Measurements from ENCODE around the gene HAL.
"Not testable (repeated sequence)": the region's sequence is repeated elsewhere in the genome, so short reads cannot be mapped to it uniquely, and the experiment has no call there.

The HAL gene

DNA sequence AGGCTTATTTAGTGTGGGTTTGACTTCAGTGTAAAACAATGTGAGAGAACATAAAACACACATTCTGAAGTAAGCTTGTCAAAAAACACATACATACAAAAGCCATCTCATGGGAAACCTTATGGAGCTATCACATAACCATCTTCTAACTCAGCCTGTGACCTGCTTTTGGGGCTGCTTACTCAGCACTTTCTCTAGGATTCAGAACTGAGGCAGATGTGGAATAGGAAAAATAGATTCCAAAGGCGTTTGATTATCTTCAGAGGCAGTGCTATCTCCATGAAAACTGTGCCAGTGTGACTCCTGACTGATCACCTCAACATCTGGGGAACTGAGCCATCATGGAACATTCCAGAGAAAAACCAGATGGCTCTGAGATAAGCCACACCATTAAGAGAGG lies 13.5 kb downstream of the HAL start:
- no peak overlapping the region for H3K4me3 ChIP-seq (ENCODE audit: low read depth, low read length)
- DNase-seq (ENCODE audit: low read depth): no peak

DNA sequence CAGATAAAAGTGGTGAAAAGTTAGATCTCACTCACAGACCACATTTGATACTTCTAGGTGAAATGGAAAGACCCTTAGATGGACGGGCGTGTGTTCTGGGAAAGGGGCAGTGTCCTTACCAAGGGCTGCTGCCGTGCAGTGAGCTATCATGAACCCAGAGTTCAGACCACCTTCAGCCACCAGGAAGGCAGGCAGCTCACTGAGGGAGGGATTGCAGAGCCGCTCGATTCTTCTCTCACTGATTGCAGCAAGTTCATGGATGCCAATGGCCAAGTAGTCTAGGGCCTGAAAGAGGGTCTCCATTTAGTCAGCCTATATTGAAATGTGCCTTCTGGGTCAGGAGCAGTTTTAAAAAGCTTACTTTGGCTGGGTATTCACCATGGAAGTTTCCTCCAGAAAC lies 15.7 kb downstream of the HAL start:
- H3K4me3 ChIP-seq (ENCODE audit: low read depth, low read length): no peak overlapping the region
- no peak for DNase-seq (ENCODE audit: low read depth)

GRCh38 chr12:95978774-95979173 lies 17.4 kb downstream of the HAL start:
- DNase-seq (ENCODE audit: low read depth): no peak
- H3K4me3 ChIP-seq (ENCODE audit: low read depth, low read length): no peak overlapping the region

GRCh38 chr12:95978351-95978750 lies 17.8 kb downstream of the HAL start:
- DNase-seq (ENCODE audit: low read depth): no peak
- H3K4me3 ChIP-seq (ENCODE audit: low read depth, low read length): no peak overlapping the region

DNA sequence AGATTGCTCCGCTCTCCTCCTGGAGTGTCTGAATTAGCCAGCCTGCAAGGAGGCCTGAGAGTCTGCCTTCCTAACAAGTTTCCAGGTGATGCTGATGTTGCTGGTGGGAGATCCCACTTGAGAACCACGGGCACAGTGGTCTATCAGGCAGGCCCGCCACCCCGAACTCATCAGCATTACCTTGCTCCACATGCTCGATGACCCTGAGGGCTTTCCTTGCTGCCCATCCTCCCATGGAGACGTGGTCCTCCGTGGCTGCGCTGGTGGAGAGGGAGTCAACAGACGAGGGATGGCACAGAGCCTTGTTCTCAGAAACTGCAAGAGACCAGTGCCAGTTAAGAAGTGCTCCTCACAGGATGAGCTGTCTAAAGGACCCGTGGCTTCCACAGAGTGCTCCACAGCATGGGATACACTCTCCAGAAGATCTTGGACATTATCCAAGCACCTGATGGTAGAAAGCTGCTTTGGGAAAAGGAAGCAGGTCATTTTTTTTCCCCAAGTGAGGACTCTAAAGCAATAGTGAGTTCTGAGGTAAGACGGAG lies 18.3 kb downstream of the HAL start:
- H3K4me3 ChIP-seq (ENCODE audit: low read depth, low read length): no peak overlapping the region
- DNase-seq (ENCODE audit: low read depth): no peak

DNA sequence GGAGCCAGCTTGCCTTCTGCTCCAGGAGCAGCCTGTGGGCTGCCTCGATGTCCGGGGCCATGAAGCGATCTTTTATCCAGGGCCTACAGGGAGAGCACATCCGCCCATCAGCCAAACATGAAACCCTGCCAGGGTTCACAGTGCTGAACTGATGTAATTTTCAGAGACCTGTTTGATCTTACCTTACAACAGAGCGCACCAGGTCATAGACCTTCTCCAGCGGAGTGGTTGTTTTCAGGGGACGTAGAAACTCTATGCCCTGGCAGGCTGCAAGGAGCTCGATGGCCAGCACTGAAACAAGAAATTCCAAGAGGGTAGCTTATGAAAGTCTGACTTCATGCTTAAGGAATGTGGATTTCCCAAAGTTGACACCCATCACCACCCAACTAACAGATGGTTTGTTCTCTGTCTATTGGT lies 19.7 kb downstream of the HAL start:
- no peak overlapping the region for H3K4me3 ChIP-seq (ENCODE audit: low read depth, low read length)
- no peak for DNase-seq (ENCODE audit: low read depth)

DNA sequence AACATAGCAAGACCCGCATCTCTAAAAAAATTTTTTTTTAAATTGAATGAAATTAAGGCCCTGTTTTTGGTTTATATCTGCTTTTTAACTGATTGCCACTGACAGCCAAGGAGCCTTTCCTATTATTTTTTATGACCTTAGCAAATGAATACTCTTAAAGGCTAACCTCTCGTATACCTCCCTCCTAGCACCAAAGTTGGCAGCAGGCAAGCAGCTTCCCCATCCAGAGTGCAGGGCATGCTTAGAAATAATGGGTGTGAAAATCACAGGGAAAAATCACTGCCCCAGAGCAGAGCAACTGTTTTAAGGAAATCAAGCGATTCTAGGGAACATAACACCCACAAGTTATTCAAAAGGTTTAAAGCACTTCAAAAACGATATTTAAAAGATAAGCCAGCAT lies 20.7 kb downstream of the HAL start:
- no peak for DNase-seq (ENCODE audit: low read depth)
- no peak overlapping the region for H3K4me3 ChIP-seq (ENCODE audit: low read depth, low read length)

- H3K4me3 ChIP-seq (ENCODE audit: low read depth, low read length): no peak overlapping the region
- DNase-seq (ENCODE audit: low read depth): no peak
These were observed 21.8 kb downstream of the HAL start for GRCh38 chr12:95974358-95974757.

GRCh38 chr12:95972832-95973456 lies 23.2 kb downstream of the HAL start:
- no peak overlapping the region for H3K4me3 ChIP-seq (ENCODE audit: low read depth, low read length)
- no peak for DNase-seq (ENCODE audit: low read depth)

- no peak overlapping the region for H3K4me3 ChIP-seq (ENCODE audit: low read depth, low read length)
- no peak for DNase-seq (ENCODE audit: low read depth)
These were observed 25.2 kb downstream of the HAL start for GRCh38 chr12:95970905-95971304.

DNA sequence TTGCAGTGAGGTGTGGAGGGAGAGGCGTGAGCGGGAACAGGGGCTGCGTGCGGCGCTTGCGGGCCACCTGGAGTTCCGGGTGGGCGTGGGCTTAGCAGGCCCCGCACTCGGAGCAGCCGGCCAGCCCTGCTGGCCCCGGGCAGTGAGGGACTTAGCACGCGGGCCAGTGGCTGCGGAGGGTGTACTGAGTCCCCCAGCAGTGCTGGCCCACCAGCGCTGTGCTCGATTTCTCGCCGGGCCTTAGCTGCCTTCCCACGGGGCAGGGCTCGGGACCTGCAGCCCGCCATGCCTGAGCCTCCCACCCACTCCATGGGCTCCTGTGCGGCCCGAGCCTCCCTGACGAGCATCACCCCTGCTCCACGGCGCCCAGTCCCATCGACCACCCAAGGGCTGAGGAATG lies 27.0 kb downstream of the HAL start:
- H3K4me3 ChIP-seq (ENCODE audit: low read depth, low read length); DNase-seq (ENCODE audit: low read depth): not testable (repeated sequence)

DNA sequence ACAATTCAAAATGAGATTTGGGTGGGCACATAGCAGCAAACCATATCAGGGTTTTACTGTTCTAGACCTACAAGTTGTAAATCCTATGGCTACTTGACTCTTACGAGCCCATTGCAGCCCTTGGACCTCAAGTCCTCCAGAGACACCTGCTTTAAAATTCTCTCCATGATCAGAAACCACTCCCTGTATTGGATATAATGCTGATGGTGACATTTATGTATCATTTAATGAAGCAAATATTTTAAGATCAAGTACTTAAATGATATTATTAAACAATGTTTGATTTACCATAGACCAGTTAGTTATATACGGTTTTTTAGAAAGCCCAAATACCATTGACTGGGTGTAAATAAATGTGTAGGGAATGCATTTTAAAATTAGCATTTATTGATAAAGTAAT lies 28.8 kb downstream of the HAL start:
- no peak for DNase-seq (ENCODE audit: low read depth)
- H3K4me3 ChIP-seq (ENCODE audit: low read depth, low read length): no peak overlapping the region

- H3K4me3 ChIP-seq (ENCODE audit: low read depth, low read length): no peak overlapping the region
- no peak for DNase-seq (ENCODE audit: low read depth)
These were observed 29.8 kb downstream of the HAL start for GRCh38 chr12:95966287-95966870.

DNA sequence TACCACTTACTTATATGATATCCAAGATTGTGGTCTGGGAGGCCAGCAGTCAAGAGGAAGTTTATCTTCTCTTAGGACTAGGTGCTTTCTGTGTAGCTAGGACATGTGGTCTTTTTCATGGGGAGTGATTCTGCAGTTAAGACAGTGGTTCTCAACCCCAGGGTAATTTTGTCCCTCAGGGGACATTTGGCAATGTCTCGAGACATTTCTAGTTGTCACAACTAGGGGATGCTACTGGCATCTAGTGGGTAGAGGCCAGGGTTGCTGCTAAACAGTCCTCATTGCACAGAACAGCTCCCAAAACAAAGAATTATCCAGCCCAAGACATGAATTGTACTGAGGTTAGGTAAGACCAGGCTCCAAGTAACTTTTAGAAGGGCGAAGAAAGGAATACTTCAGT lies 33.0 kb downstream of the HAL start:
- DNase-seq (ENCODE audit: low read depth): no peak
- H3K4me3 ChIP-seq (ENCODE audit: low read depth, low read length): no peak overlapping the region

DNA sequence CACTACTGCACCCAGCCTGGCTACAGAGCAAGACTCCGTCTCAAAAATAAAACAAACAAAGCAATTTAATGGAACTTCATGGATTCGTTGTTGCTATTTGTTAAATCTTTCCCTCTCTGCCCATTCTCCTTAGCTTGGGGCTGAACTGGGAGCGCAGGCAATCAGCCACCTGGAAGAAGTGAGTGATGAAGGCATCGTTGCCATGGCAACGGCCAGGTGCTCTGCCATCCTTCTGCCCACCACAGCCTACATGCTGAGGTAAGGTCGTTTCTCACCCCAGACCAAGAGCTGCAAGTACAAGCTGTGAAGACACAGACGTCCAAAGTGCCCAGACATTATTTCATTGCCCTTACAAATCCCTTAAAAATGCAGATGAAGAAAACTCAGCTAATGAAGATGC lies 33.9 kb downstream of the HAL start:
- no peak for DNase-seq (ENCODE audit: low read depth)
- no peak overlapping the region for H3K4me3 ChIP-seq (ENCODE audit: low read depth, low read length)

GRCh38 chr12:95960241-95960640 lies 35.9 kb downstream of the HAL start:
- no peak for DNase-seq (ENCODE audit: low read depth)
- H3K4me3 ChIP-seq (ENCODE audit: low read depth, low read length): no peak overlapping the region

GRCh38 chr12:95959107-95959506 lies 37.0 kb downstream of the HAL start:
- H3K4me3 ChIP-seq (ENCODE audit: low read depth, low read length): no peak overlapping the region
- DNase-seq (ENCODE audit: low read depth): no peak

- DNase-seq (ENCODE audit: low read depth): no peak
- H3K4me3 ChIP-seq (ENCODE audit: low read depth, low read length): no peak overlapping the region
These were observed 39.5 kb downstream of the HAL start for GRCh38 chr12:95956557-95957145.

DNA sequence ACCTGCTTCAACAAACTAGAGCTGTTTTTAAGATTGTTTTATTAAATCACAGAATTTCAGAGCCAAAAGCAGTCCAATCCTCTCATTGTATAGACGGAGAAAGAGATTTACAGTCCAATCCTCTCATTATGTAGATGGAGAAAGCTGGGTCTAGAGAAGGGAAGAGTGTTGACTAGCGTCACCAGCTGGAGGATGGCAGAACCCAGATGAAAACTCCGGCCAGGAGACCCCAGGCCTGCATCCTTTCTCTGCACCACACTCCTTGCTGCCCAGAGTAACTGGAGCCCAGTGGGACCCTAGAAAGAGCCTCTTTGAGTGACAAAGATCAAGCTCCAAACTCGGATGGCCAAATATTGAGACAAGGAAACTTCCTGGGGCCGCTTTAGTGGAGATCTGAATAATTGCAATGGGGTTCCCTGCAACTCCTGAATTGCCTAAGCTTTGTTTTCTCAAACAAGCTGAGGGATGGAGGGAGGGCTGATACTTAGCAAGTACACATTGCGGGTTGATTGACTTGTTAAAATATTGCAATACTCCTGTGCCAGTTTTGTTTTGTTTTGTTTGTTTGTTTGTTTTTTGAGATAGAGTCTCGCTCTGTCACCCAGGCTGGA lies 40.5 kb downstream of the HAL start:
- no peak for DNase-seq (ENCODE audit: low read depth)
- H3K4me3 ChIP-seq (ENCODE audit: low read depth, low read length): no peak overlapping the region

DNA sequence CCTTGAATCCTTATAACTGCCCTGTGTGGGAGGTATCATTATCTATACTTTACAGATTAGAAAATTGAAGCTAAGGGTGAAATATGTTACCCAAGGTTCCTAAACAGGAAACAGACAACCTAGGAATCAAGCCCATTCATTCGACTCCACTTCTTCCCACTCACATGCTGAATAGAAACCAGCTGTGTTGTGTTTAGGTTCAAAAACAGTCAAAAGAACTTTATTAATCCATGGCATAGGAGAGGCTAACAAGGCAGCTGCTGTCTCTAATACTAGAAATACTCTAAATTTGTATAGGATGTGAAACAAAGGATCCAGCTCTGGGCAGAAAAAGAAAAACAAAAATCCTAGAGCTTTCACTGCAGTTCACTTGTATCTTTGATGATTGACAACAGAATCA lies 43.1 kb downstream of the HAL start:
- DNase-seq (ENCODE audit: low read depth): no peak
- H3K4me3 ChIP-seq (ENCODE audit: low read depth, low read length): no peak overlapping the region

DNA sequence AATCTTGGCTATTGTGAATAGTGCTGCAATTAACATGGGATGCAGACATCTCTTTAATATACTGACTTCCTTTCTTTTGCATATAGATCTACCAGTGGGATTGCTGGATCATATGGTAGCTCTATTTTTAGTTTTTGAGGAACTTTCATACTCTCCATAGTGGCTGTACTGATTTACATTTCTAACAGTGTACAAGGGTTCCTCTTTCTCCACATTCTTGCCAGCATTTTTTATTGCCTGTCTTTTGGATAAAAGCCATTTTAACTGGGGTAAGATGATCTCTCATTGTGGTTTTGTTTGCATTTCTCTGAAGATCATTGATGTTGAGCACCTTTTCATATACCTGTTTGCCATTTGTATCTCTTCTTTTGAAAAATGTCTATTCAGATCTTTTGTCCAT lies 44.6 kb downstream of the HAL start:
- no peak overlapping the region for H3K4me3 ChIP-seq (ENCODE audit: low read depth, low read length)
- no peak for DNase-seq (ENCODE audit: low read depth)

Measured in skeletal muscle cell (primary cell).